ENCODE measurements around the gene CACNA1H.

The CACNA1H gene

DNA sequence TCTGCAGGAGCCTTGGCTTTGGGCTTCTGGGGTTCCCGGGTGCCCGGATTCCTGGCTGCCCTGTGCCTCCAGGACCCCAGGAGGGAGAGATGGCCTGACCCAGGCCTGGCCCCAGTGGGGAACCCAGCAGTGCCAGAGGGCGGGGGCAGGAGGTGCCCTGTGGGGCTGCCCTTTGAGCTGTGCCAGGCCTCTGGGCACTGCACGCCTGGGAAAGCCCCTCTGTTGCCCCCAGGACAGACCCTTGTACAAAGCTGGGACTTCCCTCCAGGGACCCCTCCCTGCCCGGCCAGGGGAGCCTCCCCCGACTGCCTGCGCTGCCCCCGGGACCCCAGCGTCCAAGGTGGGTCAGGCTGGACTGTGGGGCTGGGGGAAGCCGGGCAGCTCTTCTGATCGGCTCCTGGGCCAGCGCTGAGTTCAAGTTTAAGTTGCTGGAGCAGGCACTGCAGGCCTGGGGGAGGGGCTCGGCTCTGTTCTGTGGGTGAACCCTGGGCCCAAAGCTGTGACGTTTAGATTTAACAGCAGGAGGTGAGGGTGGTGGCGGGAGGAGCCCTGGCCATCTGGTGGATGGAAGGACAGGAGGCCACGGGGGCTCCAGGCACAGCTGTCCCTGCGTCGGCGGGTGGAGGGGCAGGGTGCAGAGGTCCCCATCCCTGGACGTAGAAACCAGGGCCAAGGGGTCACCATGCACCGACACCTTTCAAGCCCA lies 29.2 kb upstream of the CACNA1H start:
- no peak for DNase-seq

GRCh38 chr16:1124291-1124690 lies 28.6 kb upstream of the CACNA1H start:
- no peak for DNase-seq

GRCh38 chr16:1124795-1125194 lies 28.1 kb upstream of the CACNA1H start:
- no peak for DNase-seq

- no peak for DNase-seq
Observed at GRCh38 chr16:1125471-1125870, 27.4 kb upstream of the CACNA1H start.

- no peak for DNase-seq
Observed at GRCh38 chr16:1126044-1126443, 26.9 kb upstream of the CACNA1H start.

- DNase-seq = no peak
Observed at GRCh38 chr16:1126586-1126985, 26.3 kb upstream of the CACNA1H start.

GRCh38 chr16:1127101-1127500 lies 25.8 kb upstream of the CACNA1H start:
- DNase-seq = no peak

GRCh38 chr16:1127971-1128715 lies 24.8 kb upstream of the CACNA1H start:
- DNase-seq = no peak

GRCh38 chr16:1129106-1129960 lies 23.6 kb upstream of the CACNA1H start:
- no peak for DNase-seq

GRCh38 chr16:1130382-1130781 lies 22.5 kb upstream of the CACNA1H start:
- no peak for DNase-seq

GRCh38 chr16:1131378-1131994 lies 21.4 kb upstream of the CACNA1H start:
- DNase-seq = no peak

- no peak for DNase-seq
Observed at GRCh38 chr16:1132431-1132830, 20.5 kb upstream of the CACNA1H start.

GRCh38 chr16:1133271-1133670 lies 19.6 kb upstream of the CACNA1H start:
- DNase-seq = no peak

DNA sequence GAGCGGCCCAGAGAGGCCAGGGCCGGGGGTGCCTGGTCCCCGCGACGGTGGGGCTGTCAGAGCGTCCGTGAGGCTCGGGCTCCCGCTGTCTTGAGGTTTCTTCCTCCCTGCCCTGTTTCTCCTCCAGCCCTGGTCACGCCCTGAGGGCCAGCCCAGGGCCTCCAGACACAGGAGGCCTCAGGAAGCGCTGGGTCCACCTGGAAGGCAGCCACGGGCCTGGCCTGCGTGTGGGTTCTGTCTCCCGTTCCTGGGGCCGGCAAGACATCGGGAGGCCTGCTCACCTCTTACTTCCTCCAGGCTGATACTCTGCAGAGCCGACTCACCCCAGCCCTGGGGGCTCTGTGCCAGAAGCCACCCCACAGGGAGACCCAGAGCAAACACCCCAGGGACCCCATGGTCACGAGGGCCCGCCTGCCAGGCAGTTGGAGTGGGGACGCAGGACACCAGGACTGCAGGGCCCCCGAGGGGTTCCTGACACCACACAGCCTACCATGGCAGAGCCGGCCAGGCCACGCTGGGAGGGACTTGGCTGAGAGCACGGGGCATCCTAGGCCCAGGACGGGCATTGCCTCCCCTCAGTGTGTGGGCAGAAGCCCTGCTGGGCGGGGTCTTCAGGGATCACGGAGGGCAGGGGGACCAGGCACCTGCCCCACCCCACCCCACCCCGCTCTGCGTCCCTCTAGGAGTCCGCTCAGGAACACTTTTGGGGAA lies 18.9 kb upstream of the CACNA1H start:
- DNase-seq = no peak

DNA sequence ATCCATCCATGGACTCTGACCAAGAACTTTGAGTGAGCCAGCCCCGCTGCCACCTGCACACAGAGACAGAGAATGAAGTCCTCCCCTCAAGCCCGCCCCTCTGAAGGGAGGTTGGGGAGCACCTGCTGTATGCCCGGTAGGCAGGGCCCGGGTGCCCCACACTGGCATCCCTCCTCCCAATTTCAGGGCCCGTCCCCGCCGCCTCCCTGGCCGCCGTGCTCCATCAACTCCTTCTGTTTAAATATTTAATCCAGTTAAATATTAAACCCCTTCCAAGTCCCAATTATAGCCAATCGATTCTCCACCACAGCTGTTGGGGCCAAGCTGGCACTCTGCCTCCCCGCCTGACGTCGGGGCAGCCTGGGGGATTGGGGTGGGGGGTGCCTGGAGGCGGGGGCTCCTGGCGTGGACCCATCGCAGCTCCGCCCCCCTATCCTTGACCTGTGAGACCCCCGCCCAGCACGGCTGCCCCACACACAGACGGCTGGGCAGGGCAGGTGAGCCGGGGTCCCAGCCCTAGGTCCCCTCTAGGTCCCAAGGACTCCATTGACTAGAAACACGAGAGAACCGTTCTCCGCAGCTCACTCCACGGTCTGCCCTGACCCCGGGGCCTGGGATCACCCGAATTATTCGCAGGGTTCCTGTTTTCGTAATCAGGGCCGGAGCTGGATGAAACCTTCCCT lies 18.0 kb upstream of the CACNA1H start:
- DNase-seq = no peak

- no peak for DNase-seq
Observed at GRCh38 chr16:1135459-1135825, 17.5 kb upstream of the CACNA1H start.

GRCh38 chr16:1137604-1138003 lies 15.3 kb upstream of the CACNA1H start:
- no peak for DNase-seq

DNA sequence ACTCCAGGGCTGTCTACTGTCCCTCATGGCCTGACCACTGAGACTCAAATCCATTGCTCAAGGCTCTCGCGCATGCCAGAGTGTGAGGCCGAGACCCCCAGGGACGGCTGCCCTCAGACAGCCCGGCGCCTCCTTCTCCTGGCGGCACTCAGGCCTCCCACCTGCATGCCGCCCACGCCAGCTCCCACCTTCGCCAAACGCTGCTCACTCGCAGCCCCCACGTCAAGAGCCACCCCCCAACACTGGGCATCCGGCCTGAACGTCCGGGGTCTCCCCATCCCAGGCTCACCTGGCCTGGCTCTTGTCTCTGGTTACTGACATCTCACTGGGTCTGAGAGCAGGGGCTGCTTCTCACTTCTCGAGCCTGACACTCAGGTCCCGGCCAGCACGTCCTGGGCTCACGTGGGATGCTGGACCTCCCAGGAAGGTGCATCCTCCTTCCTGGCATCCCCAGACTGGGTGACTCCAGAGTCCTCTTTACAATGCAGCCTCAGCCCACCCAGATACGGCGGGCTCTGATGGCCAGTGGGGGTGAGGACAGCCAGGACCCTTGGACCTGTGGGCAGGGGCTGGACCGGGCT lies 12.2 kb upstream of the CACNA1H start:
- DNase-seq = no peak

DNA sequence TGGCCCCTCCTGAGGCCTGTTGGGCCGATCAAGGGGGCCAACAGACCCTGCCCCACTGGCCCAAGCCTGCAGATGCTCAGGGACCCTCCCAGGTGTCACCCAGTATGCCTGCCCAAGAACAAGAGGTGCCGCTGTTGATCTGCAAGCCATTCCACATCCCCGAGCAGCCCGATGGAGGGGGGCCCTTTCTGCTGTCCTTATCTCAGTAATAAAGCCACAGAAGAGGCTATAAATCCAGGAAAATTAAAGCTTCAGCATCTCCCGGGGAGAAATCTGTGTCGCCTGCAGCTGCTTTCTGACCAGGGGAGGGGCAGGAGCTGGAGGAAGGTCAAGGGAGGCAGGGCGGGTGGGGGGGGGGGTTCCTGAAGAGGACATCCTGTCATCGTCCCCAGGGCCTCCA lies 11.7 kb upstream of the CACNA1H start:
- DNase-seq = no peak

DNA sequence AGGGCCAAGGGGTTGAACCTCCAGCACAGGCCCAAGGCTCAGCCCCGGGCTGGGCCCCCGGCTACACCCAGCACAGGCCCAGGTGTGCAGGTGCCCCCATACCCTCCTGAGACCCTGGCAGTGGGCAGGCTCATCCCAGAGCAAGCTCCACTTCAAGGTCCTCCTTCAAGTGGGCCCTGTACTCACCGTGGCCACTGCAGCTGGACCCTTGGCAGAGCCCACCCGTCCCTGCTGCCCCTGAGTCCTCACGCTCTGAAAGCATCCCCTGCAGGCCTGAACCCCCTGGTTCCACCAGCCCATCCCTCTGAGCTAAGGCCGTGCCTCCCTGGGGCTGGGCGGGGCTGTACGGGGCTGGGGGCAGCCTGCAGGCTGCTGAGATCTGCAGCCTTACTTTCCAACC lies 11.2 kb upstream of the CACNA1H start:
- no peak for DNase-seq

DNA sequence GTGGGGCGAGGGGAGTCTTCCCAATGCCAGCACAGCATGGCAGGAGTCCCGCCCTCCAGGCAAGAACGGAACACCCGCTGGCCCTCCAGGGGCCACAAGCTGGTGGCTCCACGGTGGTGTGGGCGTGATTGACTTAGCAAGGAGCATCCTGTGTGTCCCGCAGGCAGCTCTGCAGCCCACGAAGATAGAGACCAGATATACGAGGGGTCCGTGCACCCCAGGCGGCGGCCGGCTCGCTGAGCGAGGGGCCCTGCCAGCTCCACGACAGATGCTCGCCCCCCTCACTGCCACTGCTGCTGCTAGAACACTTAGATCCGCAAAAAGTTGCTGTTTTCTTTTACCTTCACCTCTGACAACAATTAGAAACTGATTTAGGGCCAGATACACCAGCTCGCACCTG lies 10.0 kb upstream of the CACNA1H start:
- DNase-seq = no peak

All from CD4-positive, alpha-beta T cell treated with Interleukin-17A for 1 hour (primary cell).